ENCODE results near the gene CD36. TPM values are rescaled to one million over a fixed set of nuclear protein-coding genes. Genes with fewer than 3 reads are reported as not detected.

CD36 gene
- total and polyA plus RNA-seq, 4 donors, result 4.4 to 138 (median 63.4) TPM

- intact Hi-C loops (cut with DNase I), result no loop called here
- no peak for ATAC-seq (ENCODE audit: low FRiP score)
- DNase-seq, result no peak
- Histone ChIP-seq H3K4me3 (ENCODE audit: low read length in 2 of 2) (no peak overlapping the region), H3K36me3 (ENCODE audit: control insufficient read depth in 1 of 2, insufficient read depth in 2 of 2, low read length in 1 of 2) (no peaks in the 10 kb centered on the region), H3K27ac (ENCODE audit: low read depth in 1 of 2, low read length in 2 of 2) (no peak overlapping the region), H3K27me3 (ENCODE audit: control insufficient read depth in 1 of 2, insufficient read depth in 2 of 2, low read length in 1 of 2) (no peaks in the 10 kb centered on the region), H3K4me1 (ENCODE audit: control insufficient read depth in 1 of 2, insufficient read depth in 2 of 2, low read length in 2 of 2) (no peaks in the 10 kb centered on the region), H3K9me3 (ENCODE audit: control insufficient read depth, low read length) (no peaks in the 10 kb centered on the region)
- WGBS, 2 donors, result 93 to 95% methylated on average over 2 of the region's 2 CpGs
These were observed 48.1 kb downstream of the CD36 start for GRCh38 chr7:80686576-80686975.

GRCh38 chr7:80699045-80699638 is 60.7 kb downstream of the CD36 start:
- WGBS, 2 donors, result 16 to 17% methylated on average over 5 of the region's 5 CpGs
- no peak overlapping the region for H3K27ac ChIP-seq (ENCODE audit: low read depth in 1 of 2, low read length in 2 of 2)
- ATAC-seq (ENCODE audit: low FRiP score), result peak; percentile 80
- H3K36me3 ChIP-seq (ENCODE audit: control insufficient read depth in 1 of 2, insufficient read depth in 2 of 2, low read length in 1 of 2), result no peaks in the 10 kb centered on the region
- no peak for DNase-seq
- no peaks in the 10 kb centered on the region for H3K27me3 ChIP-seq (ENCODE audit: control insufficient read depth in 1 of 2, insufficient read depth in 2 of 2, low read length in 1 of 2)
- H3K4me3 ChIP-seq (ENCODE audit: low read length in 2 of 2), result no peak overlapping the region
- no peaks in the 10 kb centered on the region for H3K9me3 ChIP-seq (ENCODE audit: control insufficient read depth, low read length)
- intact Hi-C loops (cut with DNase I), result loop anchor here (2.0 kb wide), 3 partner anchors 558 to 772 kb away; no protein-coding TSS in a partner anchor
- peaks cover 0 to 2% of the 10 kb centered on the region in 2 donors for H3K4me1 ChIP-seq (ENCODE audit: control insufficient read depth in 1 of 2, insufficient read depth in 2 of 2, low read length in 2 of 2)

GRCh38 chr7:80699721-80700256 is 61.3 kb downstream of the CD36 start:
- ATAC-seq (ENCODE audit: low FRiP score), result peak; percentile 45
- Histone ChIP-seq H3K4me1 (ENCODE audit: control insufficient read depth in 1 of 2, insufficient read depth in 2 of 2, low read length in 2 of 2) (peaks cover 0 to 2% of the 10 kb centered on the region in 2 donors), H3K27ac (ENCODE audit: low read depth in 1 of 2, low read length in 2 of 2) (no peak overlapping the region), H3K27me3 (ENCODE audit: control insufficient read depth in 1 of 2, insufficient read depth in 2 of 2, low read length in 1 of 2) (no peaks in the 10 kb centered on the region), H3K4me3 (ENCODE audit: low read length in 2 of 2) (no peak overlapping the region), H3K36me3 (ENCODE audit: control insufficient read depth in 1 of 2, insufficient read depth in 2 of 2, low read length in 1 of 2) (no peaks in the 10 kb centered on the region), H3K9me3 (ENCODE audit: control insufficient read depth, low read length) (no peaks in the 10 kb centered on the region)
- no peak for DNase-seq
- WGBS, 2 donors, result 21 to 25% methylated on average over 4 of the region's 4 CpGs
- intact Hi-C loops (cut with DNase I), result loop anchor here (2.0 to 5.0 kb wide), 4 partner anchors 557 to 771 kb away; no protein-coding TSS in a partner anchor

GRCh38 chr7:80703272-80703671 is 64.8 kb downstream of the CD36 start:
- intact Hi-C loops (cut with DNase I), result loop anchor here in 1 of 2 donors (5.0 kb wide), 1 partner anchor 554 kb away; no protein-coding TSS in a partner anchor
- Histone ChIP-seq H3K4me3 (ENCODE audit: low read length in 2 of 2) (no peak overlapping the region), H3K36me3 (ENCODE audit: control insufficient read depth in 1 of 2, insufficient read depth in 2 of 2, low read length in 1 of 2) (no peaks in the 10 kb centered on the region), H3K4me1 (ENCODE audit: control insufficient read depth in 1 of 2, insufficient read depth in 2 of 2, low read length in 2 of 2) (peaks cover 0 to 2% of the 10 kb centered on the region in 2 donors), H3K9me3 (ENCODE audit: control insufficient read depth, low read length) (no peaks in the 10 kb centered on the region), H3K27ac (ENCODE audit: low read depth in 1 of 2, low read length in 2 of 2) (no peak overlapping the region), H3K27me3 (ENCODE audit: control insufficient read depth in 1 of 2, insufficient read depth in 2 of 2, low read length in 1 of 2) (no peaks in the 10 kb centered on the region)
- DNase-seq (no peak), ATAC-seq (ENCODE audit: low FRiP score) (no peak)
- 81 to 91% methylated on average over 1 of the region's 1 CpG for WGBS, 2 donors

GRCh38 chr7:80705130-80705781 is 66.8 kb downstream of the CD36 start:
- ATAC-seq (ENCODE audit: low FRiP score), result no peak
- intact Hi-C loops (cut with DNase I), result no loop called here

GRCh38 chr7:80707318-80707717 is 68.9 kb downstream of the CD36 start:
- intact Hi-C loops (cut with DNase I), result no loop called here
- Histone ChIP-seq H3K36me3 (ENCODE audit: control insufficient read depth in 1 of 2, insufficient read depth in 2 of 2, low read length in 1 of 2) (no peaks in the 10 kb centered on the region), H3K4me3 (ENCODE audit: low read length in 2 of 2) (no peak overlapping the region), H3K27ac (ENCODE audit: low read depth in 1 of 2, low read length in 2 of 2) (no peak overlapping the region), H3K9me3 (ENCODE audit: control insufficient read depth, low read length) (no peaks in the 10 kb centered on the region), H3K4me1 (ENCODE audit: control insufficient read depth in 1 of 2, insufficient read depth in 2 of 2, low read length in 2 of 2) (no peaks in the 10 kb centered on the region), H3K27me3 (ENCODE audit: control insufficient read depth in 1 of 2, insufficient read depth in 2 of 2, low read length in 1 of 2) (no peaks in the 10 kb centered on the region)
- DNase-seq, result no peak
- no peak for ATAC-seq (ENCODE audit: low FRiP score)
- 79 to 85% methylated on average over 1 of the region's 1 CpG for WGBS, 2 donors

More at GRCh38 chr7:80705130-80705781, 66.8 kb downstream of the CD36 start:
- H3K27ac ChIP-seq (ENCODE audit: low read depth in 1 of 2, low read length in 2 of 2), result no peak overlapping the region
- DNase-seq, result no peak
- no peaks in the 10 kb centered on the region for H3K36me3 ChIP-seq (ENCODE audit: control insufficient read depth in 1 of 2, insufficient read depth in 2 of 2, low read length in 1 of 2)
- no peaks in the 10 kb centered on the region for H3K4me1 ChIP-seq (ENCODE audit: control insufficient read depth in 1 of 2, insufficient read depth in 2 of 2, low read length in 2 of 2)
- H3K9me3 ChIP-seq (ENCODE audit: control insufficient read depth, low read length), result no peaks in the 10 kb centered on the region
- no peaks in the 10 kb centered on the region for H3K27me3 ChIP-seq (ENCODE audit: control insufficient read depth in 1 of 2, insufficient read depth in 2 of 2, low read length in 1 of 2)
- 61 to 66% methylated on average over 2 of the region's 2 CpGs for WGBS, 2 donors
- H3K4me3 ChIP-seq (ENCODE audit: low read length in 2 of 2), result no peak overlapping the region

- Histone ChIP-seq H3K4me1 (ENCODE audit: control insufficient read depth in 1 of 2, insufficient read depth in 2 of 2, low read length in 2 of 2) (no peaks in the 10 kb centered on the region), H3K36me3 (ENCODE audit: control insufficient read depth in 1 of 2, insufficient read depth in 2 of 2, low read length in 1 of 2) (no peaks in the 10 kb centered on the region), H3K9me3 (ENCODE audit: control insufficient read depth, low read length) (no peaks in the 10 kb centered on the region), H3K27me3 (ENCODE audit: control insufficient read depth in 1 of 2, insufficient read depth in 2 of 2, low read length in 1 of 2) (no peaks in the 10 kb centered on the region), H3K27ac (ENCODE audit: low read depth in 1 of 2, low read length in 2 of 2) (no peak overlapping the region), H3K4me3 (ENCODE audit: low read length in 2 of 2) (no peak overlapping the region)
- no peak for DNase-seq
- intact Hi-C loops (cut with DNase I), result no loop called here
- WGBS, 2 donors, result 79 to 87% methylated on average over 2 of the region's 2 CpGs
- ATAC-seq (ENCODE audit: low FRiP score), result no peak
These were observed 69.7 kb downstream of the CD36 start for GRCh38 chr7:80708123-80708522.

GRCh38 chr7:80711531-80711930 is 73.1 kb downstream of the CD36 start:
- Histone ChIP-seq H3K4me1 (ENCODE audit: control insufficient read depth in 1 of 2, insufficient read depth in 2 of 2, low read length in 2 of 2) (no peaks in the 10 kb centered on the region), H3K36me3 (ENCODE audit: control insufficient read depth in 1 of 2, insufficient read depth in 2 of 2, low read length in 1 of 2) (no peaks in the 10 kb centered on the region), H3K27ac (ENCODE audit: low read depth in 1 of 2, low read length in 2 of 2) (no peak overlapping the region), H3K9me3 (ENCODE audit: control insufficient read depth, low read length) (no peaks in the 10 kb centered on the region), H3K27me3 (ENCODE audit: control insufficient read depth in 1 of 2, insufficient read depth in 2 of 2, low read length in 1 of 2) (no peaks in the 10 kb centered on the region), H3K4me3 (ENCODE audit: low read length in 2 of 2) (no peak overlapping the region)
- WGBS, 2 donors, result 61 to 76% methylated on average over 2 of the region's 2 CpGs
- intact Hi-C loops (cut with DNase I), result no loop called here
- no peak for DNase-seq
- no peak for ATAC-seq (ENCODE audit: low FRiP score)

- H3K27me3 ChIP-seq (ENCODE audit: control insufficient read depth in 1 of 2, insufficient read depth in 2 of 2, low read length in 1 of 2), result no peaks in the 10 kb centered on the region
- DNase-seq (no peak), ATAC-seq (ENCODE audit: low FRiP score) (no peak)
- WGBS, 2 donors, result 87 to 89% methylated on average over 3 of the region's 3 CpGs
- no peak overlapping the region for H3K27ac ChIP-seq (ENCODE audit: low read depth in 1 of 2, low read length in 2 of 2)
- no peaks in the 10 kb centered on the region for H3K9me3 ChIP-seq (ENCODE audit: control insufficient read depth, low read length)
- H3K4me1 ChIP-seq (ENCODE audit: control insufficient read depth in 1 of 2, insufficient read depth in 2 of 2, low read length in 2 of 2), result peaks cover 0 to 8% of the 10 kb centered on the region in 2 donors
- intact Hi-C loops (cut with DNase I), result no loop called here
- H3K4me3 ChIP-seq (ENCODE audit: low read length in 2 of 2), result no peak overlapping the region
- H3K36me3 ChIP-seq (ENCODE audit: control insufficient read depth in 1 of 2, insufficient read depth in 2 of 2, low read length in 1 of 2), result no peaks in the 10 kb centered on the region
These were observed 80.8 kb downstream of the CD36 start for GRCh38 chr7:80719261-80719660.
